NCI-H146 treated with DMSO at 0.1 percent for 48 hours (cell line): ENCODE results near the gene TSNAX.
A peak's percentile ranks its signal among the peaks of the same experiment; 100 is the strongest.

Experiments used
- DNase-seq: peaks from one replicate; lab custom pipeline; 2025; ENCODE audit not compliant: unreplicated experiment; lab: John Stamatoyannopoulos, UW

The TSNAX gene

DNA sequence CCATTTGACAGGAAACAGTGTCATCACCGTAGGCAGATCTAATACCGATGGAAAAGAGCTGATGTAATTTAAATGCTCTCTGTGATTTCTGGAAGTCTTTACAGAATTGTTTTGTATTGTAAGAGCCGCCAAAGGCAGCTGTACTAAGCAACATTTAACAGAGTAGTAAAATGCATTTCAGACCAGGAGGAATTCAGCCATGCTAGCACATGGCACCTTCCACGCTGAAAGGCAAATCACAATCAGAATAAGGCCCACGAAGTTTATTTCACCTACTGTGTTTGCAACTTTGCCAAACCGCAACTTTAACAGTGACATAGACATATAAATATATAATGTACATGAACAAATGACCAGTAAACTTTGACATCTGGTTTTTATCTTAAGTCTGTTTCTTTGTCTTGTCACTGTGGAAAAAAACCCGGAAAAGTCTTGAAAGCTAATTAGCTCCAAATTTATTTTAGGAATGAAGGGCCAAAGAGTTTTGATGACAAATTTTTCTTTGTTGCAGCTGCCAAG, 72.0 kb downstream of the TSNAX start:
- DNase-seq = no peak

DNA sequence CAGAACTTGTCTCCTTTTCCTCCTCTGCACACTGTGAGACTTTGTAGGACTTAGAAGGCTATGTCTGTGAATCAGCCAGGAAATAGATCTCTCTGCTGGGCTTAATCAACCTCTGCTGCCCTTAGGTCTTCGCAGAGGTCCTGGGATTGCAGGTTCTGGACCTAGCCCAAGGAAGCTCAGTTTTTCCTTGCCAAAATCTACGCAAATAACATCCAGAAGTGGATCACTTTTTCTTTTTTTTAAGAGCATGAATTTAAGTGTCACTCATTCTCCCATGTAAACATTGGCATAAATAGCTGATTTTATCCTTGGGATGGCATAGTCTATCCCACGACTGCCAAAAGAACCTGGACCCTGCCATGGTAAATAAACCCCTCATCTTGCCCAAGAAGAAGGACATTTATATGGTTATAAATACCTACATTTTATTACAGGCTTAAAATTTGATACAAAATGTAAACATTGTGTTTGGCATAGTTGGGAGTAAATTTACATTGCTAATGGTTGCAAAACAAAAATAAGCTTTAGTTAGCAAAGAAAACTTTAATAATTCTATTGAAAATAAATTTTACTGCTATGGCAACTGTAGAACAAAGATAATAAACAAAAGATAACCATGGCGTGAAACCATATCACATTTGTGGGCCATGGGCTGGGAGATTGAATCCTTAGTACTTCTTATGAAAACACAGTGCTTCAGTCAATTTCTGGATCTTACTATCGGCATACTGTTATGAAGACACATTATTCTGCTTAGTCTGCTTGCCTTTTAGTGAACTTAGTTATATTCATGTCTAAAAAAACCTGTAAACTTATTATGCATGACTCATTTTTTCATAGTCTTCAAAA, 73.6 kb downstream of the TSNAX start:
- no peak for DNase-seq

DNA sequence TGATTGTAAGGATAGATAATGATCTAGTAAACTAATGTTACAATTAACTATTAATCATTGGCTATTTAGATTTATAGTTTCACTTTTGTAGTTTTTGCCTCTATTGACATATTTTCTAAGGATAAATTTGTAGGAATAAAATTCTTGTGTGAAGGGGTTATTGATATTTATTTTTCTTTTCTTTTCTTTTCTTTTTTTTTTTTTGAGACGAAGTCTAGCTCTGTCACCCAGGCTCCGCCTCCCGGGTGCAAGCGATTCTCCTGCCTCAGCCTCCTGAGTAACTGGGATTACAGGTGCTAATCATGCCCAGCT, 74.2 kb downstream of the TSNAX start:
- DNase-seq = no peak

DNA sequence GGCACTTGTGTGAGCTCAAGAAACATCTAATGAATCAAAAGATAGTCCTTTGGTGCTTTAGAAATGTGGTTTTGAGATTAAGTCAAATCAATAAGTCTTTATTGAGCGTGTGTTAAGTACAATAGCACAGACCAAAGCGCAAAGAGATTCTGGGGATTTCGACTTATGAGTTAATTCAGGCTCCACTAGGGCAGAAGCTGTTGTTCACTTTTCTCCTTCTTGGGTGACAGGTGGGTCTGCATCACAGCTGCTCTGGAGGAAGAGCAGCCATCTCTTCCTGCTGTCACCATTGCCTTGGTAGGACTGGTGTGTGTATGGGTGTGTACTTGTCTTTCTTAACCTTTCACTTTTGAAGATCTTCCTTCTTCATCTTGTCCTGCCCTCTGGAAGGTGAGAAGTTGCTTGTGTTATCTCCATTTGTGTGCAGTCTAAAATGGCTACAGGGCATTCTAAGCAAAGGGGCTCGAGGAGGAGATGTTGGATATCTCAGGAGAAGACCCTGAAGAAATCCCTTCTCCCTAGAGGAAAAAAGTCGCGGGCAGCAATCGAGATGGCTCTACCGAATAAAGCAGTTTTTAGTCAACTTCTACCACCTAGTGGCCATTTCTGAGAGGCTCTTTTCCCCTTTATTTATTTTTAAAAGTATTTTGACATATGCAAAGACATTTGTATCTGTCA, 75.3 kb downstream of the TSNAX start:
- peak; percentile 77 for DNase-seq

DNA sequence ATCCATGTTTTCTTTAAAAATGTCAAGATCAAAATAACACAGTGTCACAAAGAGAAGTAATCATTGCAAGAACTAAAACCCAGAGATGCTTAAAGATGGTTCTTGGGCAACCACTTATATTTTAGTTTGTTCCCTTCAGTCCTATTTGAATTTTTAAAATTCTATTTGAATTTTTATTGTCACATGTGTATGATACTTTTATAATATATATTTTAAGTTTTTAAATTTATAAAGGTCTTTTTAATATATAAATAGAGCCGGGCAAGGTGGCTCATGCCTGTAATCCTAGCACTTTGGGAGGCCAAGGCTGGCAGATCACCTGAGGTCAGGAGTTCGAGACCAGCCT, 75.8 kb downstream of the TSNAX start:
- DNase-seq = no peak

DNA sequence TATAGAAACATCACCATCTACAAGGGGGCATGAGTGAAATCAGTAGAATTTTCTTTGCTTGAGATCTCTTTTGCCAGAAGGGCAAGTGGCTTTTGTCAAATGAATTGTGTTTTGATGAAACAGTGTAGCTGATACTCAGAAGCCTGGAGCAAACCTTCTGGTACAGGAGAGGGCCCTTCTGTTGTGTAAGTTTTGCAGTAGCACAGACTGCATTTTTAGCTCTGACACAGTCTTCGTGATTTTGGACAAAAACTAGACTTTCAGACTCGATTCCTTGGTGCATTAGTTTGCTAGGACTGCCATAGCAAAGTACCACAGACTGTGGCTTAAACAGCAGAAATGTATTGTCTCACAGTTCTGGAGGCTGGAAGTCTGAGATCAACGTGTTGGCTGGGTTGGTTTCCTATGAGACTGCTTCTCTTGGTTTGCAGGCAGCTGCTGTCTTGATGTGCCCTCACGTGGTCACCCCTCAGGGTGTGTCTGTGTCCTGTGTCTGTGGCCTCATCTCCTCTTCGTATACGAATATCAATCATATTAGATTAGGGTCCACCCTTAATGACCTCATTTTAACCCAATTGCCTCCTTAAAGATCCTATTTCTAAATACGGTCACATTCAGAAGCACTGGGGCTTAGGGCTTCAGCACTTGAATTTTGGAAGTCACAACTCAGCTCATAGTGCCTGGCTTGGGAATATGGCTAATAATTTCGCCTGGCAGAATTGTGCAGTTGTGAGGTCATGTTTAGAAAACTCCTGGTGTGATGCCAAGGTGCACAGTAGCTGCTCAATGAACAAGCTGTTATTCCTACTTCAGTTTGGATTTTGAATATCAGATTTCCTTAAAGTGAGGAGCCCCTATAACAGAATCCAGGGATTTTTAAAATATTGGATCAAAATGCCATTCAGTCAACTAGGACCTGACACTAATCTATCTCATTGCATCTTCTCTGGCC, 77.0 kb downstream of the TSNAX start:
- no peak for DNase-seq

DNA sequence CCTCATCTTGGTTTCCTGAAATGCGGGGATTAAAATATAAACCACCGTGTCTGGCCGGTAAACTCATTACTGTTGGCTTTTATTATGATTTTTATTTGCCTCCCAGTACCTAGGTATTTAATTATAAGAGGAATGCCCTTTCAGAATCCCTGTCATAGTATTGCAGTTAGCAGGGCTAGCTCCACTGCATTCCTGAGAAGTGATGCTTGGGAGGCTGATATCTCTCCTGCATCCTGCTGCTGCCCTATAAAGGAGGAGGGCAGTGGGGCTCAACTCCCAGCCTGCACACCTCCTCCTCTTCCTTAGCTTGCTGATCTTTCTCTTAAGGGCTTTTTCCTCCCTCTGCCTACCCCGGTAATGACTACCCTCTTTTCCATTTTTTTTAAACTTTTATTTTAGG, 78.2 kb downstream of the TSNAX start:
- no peak for DNase-seq

DNA sequence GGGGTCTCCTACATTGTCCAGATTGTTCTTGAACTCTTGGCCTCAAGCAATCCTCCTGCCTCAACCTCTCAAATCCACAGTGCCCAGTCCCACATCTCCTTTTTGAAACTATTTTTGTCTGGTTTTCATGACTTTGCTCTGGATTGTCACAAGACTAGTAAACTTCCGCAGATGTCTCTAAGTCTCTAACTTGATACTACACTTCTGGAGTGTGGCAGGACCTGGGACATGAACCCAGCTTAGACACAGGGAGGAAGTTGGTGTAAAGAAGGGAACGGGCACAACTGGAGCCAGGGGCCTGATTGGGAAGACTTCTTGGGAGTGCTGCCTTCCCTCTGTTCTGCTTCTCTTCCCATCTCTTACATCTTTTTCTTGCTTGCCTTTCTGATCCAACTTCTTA, 81.9 kb downstream of the TSNAX start:
- no peak for DNase-seq

DNA sequence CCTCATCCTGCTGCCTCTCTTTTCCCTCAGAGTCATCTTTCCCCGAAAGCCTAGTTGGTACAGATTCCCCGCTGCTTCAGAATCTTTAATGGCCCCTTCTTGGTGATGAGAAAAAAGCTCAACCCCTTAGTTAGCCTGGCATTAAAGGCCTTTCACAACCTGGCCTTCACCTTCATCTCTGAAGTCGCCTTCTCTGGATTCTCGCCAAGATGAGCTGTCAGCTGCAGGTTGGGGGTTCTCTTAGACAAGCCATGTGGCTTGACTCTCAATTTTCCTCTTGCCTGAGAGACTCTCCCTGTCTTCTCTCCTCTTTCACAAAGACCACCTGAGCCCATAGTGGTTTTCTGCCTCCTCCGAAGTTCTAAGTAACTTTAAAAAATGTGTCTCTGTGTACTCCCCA, 82.6 kb downstream of the TSNAX start:
- DNase-seq = no peak

DNA sequence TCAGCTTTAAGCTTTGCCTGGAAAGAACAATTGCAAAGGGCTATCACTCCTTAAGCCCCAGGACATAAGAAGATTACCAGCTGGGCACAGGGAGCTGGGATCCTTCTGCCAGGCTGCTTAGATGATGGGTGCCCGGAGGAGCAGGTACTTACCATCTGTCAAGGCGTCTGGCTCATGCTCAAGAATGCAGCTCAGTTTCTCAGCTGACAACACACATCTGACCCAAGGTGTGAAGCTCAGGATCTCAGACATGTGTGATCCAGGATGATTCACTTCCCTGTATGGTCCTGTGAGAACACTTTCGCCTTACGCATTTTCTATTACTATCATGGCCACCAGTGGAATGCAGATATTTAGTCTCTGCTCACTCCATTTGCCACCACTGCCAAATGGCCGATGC, 83.4 kb downstream of the TSNAX start:
- no peak for DNase-seq

DNA sequence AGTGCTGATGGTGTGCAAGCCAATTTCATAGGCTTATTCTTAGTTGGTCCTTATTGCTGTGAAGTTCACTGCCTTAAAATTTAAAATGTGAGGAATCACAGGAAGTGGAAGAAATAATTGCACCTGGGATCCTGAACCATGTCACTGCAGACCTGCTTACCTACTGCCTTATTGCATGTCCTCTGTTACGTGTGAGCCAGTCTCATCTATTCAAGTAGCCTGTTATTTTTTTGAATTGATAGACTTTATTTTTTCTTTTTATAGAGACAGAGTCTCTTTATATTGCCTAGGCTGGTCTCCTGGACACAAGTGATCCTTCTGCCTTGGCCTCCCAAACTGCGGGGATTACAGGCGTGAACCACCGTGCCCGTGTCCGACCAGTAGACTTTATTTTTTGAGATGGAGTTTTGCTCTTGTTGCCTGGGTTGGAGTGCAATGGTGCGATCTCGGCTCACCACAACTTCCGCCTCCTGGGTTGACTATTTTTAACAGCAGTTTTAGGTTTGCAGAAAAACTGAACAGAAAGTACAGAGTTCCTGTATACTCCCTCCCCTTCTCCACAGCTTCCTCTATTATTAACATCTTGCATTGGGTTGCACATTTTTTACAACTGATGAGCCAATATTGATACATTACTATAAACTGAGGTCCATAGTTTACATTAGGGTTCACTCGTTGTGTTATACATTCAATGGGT, 84.1 kb downstream of the TSNAX start:
- DNase-seq = no peak

DNA sequence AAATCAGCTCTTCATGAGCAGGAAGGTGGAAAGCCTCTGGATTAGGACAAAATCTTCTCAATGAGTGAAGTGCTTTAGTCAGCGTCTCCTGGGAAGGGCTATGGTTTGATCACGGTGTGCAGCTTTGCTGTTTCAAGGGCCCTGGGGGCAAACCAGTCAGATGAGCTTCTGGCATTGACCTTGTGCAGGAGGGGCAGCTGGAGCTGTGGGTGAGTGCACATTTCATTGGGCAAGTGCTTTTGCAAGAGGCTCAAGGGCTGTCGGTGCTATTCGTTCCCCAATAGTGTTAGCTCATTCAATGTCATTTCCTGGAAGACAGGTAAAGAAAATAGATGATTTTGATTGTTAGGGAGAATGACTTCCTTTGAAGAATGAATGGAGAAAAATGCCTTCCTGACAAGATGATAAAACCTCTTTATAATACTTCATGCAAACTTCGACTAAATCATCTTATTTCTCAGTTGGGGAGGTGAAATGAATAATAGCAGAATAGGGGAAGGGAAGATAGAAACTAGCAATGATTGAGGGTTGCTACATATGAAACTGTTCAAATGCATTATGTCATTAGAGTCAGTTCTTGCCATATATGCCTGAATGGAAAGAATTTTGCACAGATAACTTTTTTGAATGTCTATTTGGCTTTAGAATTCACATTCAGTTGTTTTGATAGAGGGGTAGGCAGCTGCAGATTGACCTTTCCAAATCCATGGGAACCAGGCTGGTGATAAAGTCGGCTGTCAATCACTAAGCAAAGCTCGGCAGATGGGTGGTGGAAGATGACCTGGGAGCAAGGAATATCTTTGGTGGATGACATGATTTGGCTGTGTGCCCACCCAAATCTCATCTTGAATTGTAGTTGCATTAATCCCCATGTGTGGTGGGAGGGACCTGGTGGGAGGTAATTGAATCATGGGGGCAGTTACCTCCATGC, 85.2 kb downstream of the TSNAX start:
- DNase-seq = no peak
